ENCODE results near the gene NPTXR.

Gene NPTXR

GRCh38 chr22:38881997-38882879 lies 38.4 kb upstream of the NPTXR start:
- H3K9me3 ChIP-seq, result no peaks in the 10 kb centered on the region
- no peak overlapping the region for H3K4me3 ChIP-seq (ENCODE audit: low read depth in 1 of 2, low read length in 1 of 2)
- TF ChIP-seq, protein P1, sequence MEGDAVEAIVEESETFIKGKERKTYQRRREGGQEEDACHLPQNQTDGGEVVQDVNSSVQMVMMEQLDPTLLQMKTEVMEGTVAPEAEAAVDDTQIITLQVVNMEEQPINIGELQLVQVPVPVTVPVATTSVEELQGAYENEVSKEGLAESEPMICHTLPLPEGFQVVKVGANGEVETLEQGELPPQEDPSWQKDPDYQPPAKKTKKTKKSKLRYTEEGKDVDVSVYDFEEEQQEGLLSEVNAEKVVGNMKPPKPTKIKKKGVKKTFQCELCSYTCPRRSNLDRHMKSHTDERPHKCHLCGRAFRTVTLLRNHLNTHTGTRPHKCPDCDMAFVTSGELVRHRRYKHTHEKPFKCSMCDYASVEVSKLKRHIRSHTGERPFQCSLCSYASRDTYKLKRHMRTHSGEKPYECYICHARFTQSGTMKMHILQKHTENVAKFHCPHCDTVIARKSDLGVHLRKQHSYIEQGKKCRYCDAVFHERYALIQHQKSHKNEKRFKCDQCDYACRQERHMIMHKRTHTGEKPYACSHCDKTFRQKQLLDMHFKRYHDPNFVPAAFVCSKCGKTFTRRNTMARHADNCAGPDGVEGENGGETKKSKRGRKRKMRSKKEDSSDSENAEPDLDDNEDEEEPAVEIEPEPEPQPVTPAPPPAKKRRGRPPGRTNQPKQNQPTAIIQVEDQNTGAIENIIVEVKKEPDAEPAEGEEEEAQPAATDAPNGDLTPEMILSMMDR (IDR thresholded peaks at IDR 0.05), result no peak
- H3K36me3 ChIP-seq, result no peaks in the 10 kb centered on the region
- no peaks in the 10 kb centered on the region for H3K4me1 ChIP-seq (ENCODE audit: control insufficient read depth in 1 of 2, insufficient read depth in 1 of 2, low read depth in 1 of 2, low read length in 1 of 2)
- H3K27ac ChIP-seq, result no peak overlapping the region
- peaks cover 13% of the 10 kb centered on the region for H3K27me3 ChIP-seq

DNA sequence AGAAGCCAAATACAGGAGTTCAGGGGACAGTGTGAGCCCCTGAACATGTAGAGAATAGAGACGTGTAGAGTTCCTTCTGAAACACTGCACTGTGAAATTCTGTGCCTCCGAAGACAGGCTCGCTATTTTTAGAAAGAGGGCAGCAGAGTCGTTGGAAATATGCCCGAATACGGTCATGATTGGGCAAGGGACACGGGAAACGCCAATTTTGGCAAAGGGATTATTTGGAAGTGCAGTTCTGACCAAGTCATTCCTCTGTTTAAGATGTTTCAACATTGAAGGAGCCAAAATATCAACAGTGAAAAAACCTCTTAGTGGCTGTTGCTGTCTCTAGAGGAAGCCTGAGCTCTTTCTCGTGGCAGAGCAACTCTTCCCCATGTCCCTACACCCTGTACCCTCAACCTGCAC lies 37.6 kb upstream of the NPTXR start:
- H3K4me3 ChIP-seq (ENCODE audit: low read depth in 1 of 2, low read length in 1 of 2), result no peak overlapping the region
- TF ChIP-seq, protein P1 (IDR thresholded peaks at IDR 0.05), result no peak
- H3K27me3 ChIP-seq, result peaks cover 13% of the 10 kb centered on the region
- no peaks in the 10 kb centered on the region for H3K36me3 ChIP-seq
- H3K4me1 ChIP-seq (ENCODE audit: control insufficient read depth in 1 of 2, insufficient read depth in 1 of 2, low read depth in 1 of 2, low read length in 1 of 2), result no peaks in the 10 kb centered on the region
- no peak overlapping the region for H3K27ac ChIP-seq
- H3K9me3 ChIP-seq, result no peaks in the 10 kb centered on the region

GRCh38 chr22:38879961-38880360 lies 36.1 kb upstream of the NPTXR start:
- H3K27ac ChIP-seq, result no peak overlapping the region
- TF ChIP-seq, protein P1 (IDR thresholded peaks at IDR 0.05), result no peak
- H3K4me1 ChIP-seq (ENCODE audit: control insufficient read depth in 1 of 2, insufficient read depth in 1 of 2, low read depth in 1 of 2, low read length in 1 of 2), result no peaks in the 10 kb centered on the region
- H3K4me3 ChIP-seq (ENCODE audit: low read depth in 1 of 2, low read length in 1 of 2), result no peak overlapping the region
- H3K9me3 ChIP-seq, result no peaks in the 10 kb centered on the region
- peaks cover 25% of the 10 kb centered on the region for H3K27me3 ChIP-seq
- H3K36me3 ChIP-seq, result no peaks in the 10 kb centered on the region

GRCh38 chr22:38879108-38879729 lies 35.4 kb upstream of the NPTXR start:
- TF ChIP-seq, protein P1 (IDR thresholded peaks at IDR 0.05), result no peak
- Histone ChIP-seq H3K27ac (no peak overlapping the region), H3K9me3 (no peaks in the 10 kb centered on the region), H3K4me1 (ENCODE audit: control insufficient read depth in 1 of 2, insufficient read depth in 1 of 2, low read depth in 1 of 2, low read length in 1 of 2) (no peaks in the 10 kb centered on the region), H3K27me3 (peaks cover 33% of the 10 kb centered on the region), H3K36me3 (no peaks in the 10 kb centered on the region), H3K4me3 (ENCODE audit: low read depth in 1 of 2, low read length in 1 of 2) (no peak overlapping the region)

DNA sequence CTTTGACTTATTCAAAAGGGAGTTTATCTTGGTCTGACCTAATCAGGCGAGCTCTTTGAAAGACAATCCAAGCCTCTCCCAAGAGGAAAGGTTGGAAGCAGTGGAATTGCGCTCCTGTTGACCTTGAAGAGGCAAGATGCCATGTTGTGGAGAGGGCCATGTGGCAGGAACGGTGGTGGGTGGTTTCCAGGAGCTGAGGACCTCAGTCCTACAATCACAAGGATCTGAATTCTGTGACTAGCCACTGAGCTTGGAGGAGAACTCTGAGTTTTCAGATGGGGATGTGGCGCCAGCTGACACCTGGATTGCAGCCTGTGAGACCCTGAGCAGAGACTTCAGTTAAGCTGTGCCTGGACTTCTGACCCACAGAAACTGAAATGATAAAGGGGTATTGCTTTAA lies 34.2 kb upstream of the NPTXR start:
- H3K27me3 ChIP-seq, result peaks cover 45% of the 10 kb centered on the region

More for the DNA sequence above, 34.2 kb upstream of the NPTXR start:
- Histone ChIP-seq H3K27ac (no peak overlapping the region), H3K4me1 (ENCODE audit: control insufficient read depth in 1 of 2, insufficient read depth in 1 of 2, low read depth in 1 of 2, low read length in 1 of 2) (peaks cover 3% of the 10 kb centered on the region in 2 experiments), H3K4me3 (ENCODE audit: low read depth in 1 of 2, low read length in 1 of 2) (no peak overlapping the region), H3K36me3 (no peaks in the 10 kb centered on the region), H3K9me3 (no peaks in the 10 kb centered on the region)
- TF ChIP-seq, protein P1 (IDR thresholded peaks at IDR 0.05), result no peak

Data from neutrophil (primary cell).